Left lung (tissue), 10 donors: ENCODE results near the gene SRGAP2B. TPM values are rescaled to one million over a fixed set of nuclear protein-coding genes. Genes with fewer than 3 reads are reported as not detected.
A peak's percentile ranks its signal among the peaks of the same experiment; 100 is the strongest.
"Not testable (repeated sequence)": the region's sequence is repeated elsewhere in the genome, so short reads cannot be mapped to it uniquely, and the experiment has no call there.

Experiments used
- ATAC-seq: fragments of 200-7000 bp; cut with Tn5 transposase; one replicate; pipeline ENCODE4 v1.9.1; 2020; ENCODE audit warnings: moderate library complexity
- DNase-seq, 4 donors: peaks; one replicate each; pipeline ENCODE4 v3.0.0-alpha.2; 2013 to 2020
- H3K27ac ChIP-seq, 2 donors: fragments of 200-600 bp; sonication (generic) in 1 of 2; one replicate each; pipeline versions ENCODE4 v1.5.0 to v1.8.0; 2020 to 2021
- H3K27me3 ChIP-seq, 2 donors: fragments of 200-600 bp; sonication (generic) in 1 of 2; one replicate each; pipeline versions ENCODE4 v1.5.0 to v1.8.0; 2020 to 2021
- H3K36me3 ChIP-seq, 2 donors: fragments of 200-600 bp; sonication (generic) in 1 of 2; one replicate each; pipeline versions ENCODE4 v1.5.0 to v1.8.0; 2020 to 2021
- H3K4me1 ChIP-seq, 2 donors: fragments of 200-600 bp; one replicate each; pipeline ENCODE4 v1.8.0; 2021
- H3K4me3 ChIP-seq, 2 donors: fragments of 200-600 bp; sonication (generic) in 1 of 2; one replicate each; pipeline versions ENCODE4 v1.5.0 to v1.8.0; 2020 to 2021; ENCODE audit warnings: mild to moderate bottlenecking in 1 of 2
- H3K9me3 ChIP-seq, 2 donors: fragments of 200-600 bp; sonication (generic) in 1 of 2; one replicate each; pipeline versions ENCODE4 v1.5.0 to v1.8.0; 2020 to 2021
- intact Hi-C, 2 donors: fragments of 100-400 bp; cut with DNase I; formaldehyde crosslinking; loops; one replicate each; pipeline versions ENCODE4 v1.11.2 to v1.14.2; 2022
- polyA plus RNA-seq, 6 donors: library from polyadenylated mRNA; unstranded; fragments of 120-200 nt; gene quantifications; one replicate each; pipeline ENCODE4 v1.2.1, GENCODE V29; 2013; ENCODE audit not compliant: insufficient read length in 6 of 6
- total RNA-seq, 2 donors: library from RNA; stranded (reverse); fragmentation: NEBNext Ultra II Directional; extraction: Animal tissue kit (Norgen Biotek cat#: 25700); gene quantifications; one replicate each; pipeline ENCODE4 v1.2.1, GENCODE V29; 2021
- donor health status: DM: no; HTN: yes; CAD: no.
- donor health status: DM: no; HTN: no; CAD: no.

Gene SRGAP2B
- total and polyA plus RNA-seq, 8 donors = 20.1 to 40.1 (median 30.8) TPM

DNA sequence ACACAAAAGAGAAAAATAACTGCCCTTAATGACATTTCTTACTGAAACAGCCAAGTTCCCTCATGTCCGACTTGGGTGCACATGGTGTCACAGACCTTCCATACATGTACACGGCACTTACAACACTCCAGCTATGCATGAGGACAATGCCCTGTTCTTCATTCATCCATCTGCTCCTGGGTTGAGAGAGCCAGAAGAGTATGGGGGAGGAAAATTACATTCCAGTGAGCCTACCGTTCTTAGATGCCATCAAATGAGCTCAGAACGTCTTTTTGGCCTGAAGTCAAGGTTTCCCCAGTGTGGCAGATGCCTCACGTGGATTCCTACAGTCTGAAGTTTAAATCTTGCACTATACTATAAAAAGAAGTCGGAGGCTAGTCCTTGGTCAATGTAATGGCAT is 194.3 kb downstream of the SRGAP2B start:
- H3K9me3 ChIP-seq, DNase-seq, H3K4me3 ChIP-seq, intact Hi-C loops, H3K27me3 ChIP-seq, H3K36me3 ChIP-seq, H3K4me1 ChIP-seq, H3K27ac ChIP-seq, ATAC-seq: not testable (repeated sequence)

GRCh38 chr1:144894454-144895201 is 200.5 kb downstream of the SRGAP2B start:
- ATAC-seq = peak; percentile 83
- H3K27me3 ChIP-seq, H3K9me3 ChIP-seq, H3K4me3 ChIP-seq, intact Hi-C loops, H3K27ac ChIP-seq, DNase-seq, H3K4me1 ChIP-seq, H3K36me3 ChIP-seq: not testable (repeated sequence)

DNA sequence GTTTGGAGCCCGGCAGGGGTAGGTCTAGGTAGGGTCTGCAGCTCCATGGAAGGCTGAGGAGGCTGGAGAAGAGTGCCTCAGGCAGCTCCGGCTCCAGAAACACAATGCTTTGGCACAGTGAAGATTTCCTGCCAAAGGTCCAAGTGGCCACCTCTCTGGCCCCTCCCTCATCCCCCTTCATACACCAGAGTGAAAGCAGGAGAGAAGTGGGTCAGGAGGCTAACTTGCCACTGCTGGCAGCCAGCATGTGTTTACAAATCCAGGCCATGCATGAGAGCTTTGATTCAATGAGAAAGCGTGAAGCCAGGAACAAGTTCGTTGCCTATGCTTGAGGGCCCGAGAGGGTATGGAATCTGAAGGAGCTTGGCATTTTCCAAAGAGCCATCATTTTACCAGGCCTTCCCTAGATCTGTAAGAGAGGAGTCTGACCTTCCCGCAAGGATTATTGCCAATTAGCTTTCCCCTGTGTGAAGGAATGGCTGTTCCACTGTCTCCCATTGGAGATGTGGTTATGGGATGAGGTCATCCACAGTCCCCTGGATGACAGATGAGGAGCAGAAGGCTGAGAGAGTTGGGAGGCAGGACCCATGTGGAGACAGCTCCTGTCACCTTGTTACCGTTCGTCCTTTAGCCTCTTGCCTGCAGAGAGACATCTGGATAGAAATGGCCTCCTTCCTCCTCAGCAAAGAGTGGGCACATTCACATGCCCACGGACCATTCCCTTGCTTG is 201.3 kb downstream of the SRGAP2B start:
- ATAC-seq (peak; percentile 68), DNase-seq (peak in 1 of 4 donors; percentile 16)
- H3K4me1 ChIP-seq, H3K4me3 ChIP-seq, H3K27me3 ChIP-seq, intact Hi-C loops, H3K9me3 ChIP-seq, H3K36me3 ChIP-seq, H3K27ac ChIP-seq: not testable (repeated sequence)

- peak; percentile 56 for ATAC-seq
- not testable (repeated sequence) for H3K9me3 ChIP-seq
These were observed 202.1 kb downstream of the SRGAP2B start for GRCh38 chr1:144893062-144893461.

DNA sequence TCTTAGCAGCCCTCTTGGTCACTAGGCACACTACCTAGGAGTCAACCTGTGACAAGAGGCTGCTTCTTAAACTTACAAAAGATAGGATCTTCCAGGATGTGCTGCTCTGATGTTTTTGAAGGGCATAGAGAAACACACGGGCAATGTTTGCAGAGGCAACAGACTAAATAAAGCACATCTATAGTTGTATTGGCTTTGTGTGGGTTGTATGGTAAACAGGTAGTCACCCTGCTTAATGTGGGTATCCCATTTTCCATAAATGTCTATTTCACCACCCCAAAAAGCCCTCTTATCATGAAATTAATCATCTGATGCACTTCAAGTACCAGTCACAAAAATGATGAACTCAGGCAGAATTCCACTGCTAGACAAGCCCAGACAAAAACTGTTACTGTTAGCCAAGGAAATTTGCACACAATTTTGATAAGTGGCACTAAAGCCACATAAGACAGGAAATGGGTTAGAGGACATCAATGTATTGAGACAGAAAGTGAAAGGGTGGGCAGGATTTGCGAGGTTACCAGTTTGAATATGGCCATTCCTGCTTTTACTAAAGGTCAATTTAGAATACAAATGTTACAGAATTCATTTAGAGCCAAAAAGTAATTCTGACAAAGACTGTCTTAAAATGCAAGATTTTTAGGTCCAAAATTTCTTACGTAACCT is 205.5 kb downstream of the SRGAP2B start:
- H3K27me3 ChIP-seq, H3K36me3 ChIP-seq, ATAC-seq, DNase-seq, H3K4me3 ChIP-seq, H3K27ac ChIP-seq, H3K9me3 ChIP-seq, intact Hi-C loops, H3K4me1 ChIP-seq: not testable (repeated sequence)

More at GRCh38 chr1:144893062-144893461, 202.1 kb downstream of the SRGAP2B start:
- H3K4me1 ChIP-seq, H3K27ac ChIP-seq, H3K4me3 ChIP-seq, intact Hi-C loops, H3K27me3 ChIP-seq, H3K36me3 ChIP-seq, DNase-seq: not testable (repeated sequence)

DNA sequence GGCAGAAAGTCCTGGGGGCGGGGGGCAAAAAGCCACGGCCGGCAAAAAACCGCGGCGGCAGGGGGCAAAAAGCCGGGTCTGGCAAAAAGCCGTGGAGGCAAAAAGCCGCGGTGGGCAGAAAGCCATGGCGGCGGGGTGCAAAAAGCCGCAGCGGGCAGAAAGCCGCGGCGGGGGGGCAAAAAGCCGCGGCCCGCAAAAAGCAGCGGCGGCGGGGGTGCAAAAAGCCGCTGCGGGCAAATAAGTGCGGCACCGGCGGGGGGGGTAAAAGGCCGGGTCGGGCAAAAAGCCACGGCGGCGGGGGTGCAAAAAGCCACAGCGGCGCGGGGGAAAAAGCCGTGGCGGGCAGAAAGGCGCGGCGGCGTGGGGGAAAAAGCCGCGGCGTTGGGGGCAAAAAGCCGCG is 212.1 kb downstream of the SRGAP2B start:
- DNase-seq = peak; percentile 7 to 79 (median 25)
- H3K9me3 ChIP-seq = not testable (repeated sequence)

DNA sequence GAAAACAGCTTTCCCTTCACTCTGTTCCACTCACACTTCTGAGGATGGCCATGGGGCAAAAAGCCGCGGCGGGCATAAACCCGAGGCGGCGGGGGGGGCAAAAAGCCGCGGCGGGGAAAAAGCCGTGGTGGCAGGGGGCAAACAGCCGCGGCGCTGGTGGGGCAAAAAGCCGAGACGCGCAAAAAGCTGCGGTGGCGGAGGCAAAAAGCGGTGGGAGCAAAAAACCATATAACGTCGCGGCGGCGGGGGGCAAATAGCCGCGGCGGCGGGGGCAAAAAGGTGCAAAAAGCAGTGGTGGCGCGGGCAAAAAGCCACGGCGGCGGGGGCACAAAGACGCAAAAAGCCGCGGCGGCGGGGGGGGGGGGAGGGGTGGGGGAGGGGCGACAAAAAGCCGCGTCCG is 212.8 kb downstream of the SRGAP2B start:
- H3K27me3 ChIP-seq, intact Hi-C loops, DNase-seq, H3K4me1 ChIP-seq, H3K4me3 ChIP-seq, ATAC-seq, H3K9me3 ChIP-seq, H3K27ac ChIP-seq, H3K36me3 ChIP-seq: not testable (repeated sequence)

More for the DNA sequence above, 212.1 kb downstream of the SRGAP2B start:
- H3K27ac ChIP-seq, H3K27me3 ChIP-seq, intact Hi-C loops, H3K36me3 ChIP-seq, H3K4me1 ChIP-seq: not testable (repeated sequence)
- peak; percentile 23 for ATAC-seq
- H3K4me3 ChIP-seq = peak overlapping the region; percentile 13 to 43

- H3K4me3 ChIP-seq, intact Hi-C loops, H3K9me3 ChIP-seq, H3K4me1 ChIP-seq, H3K27ac ChIP-seq, H3K36me3 ChIP-seq, ATAC-seq, H3K27me3 ChIP-seq: not testable (repeated sequence)
- DNase-seq = peak in 2 of 4 donors; percentile 4 to 5
These were observed 236.5 kb downstream of the SRGAP2B start for GRCh38 chr1:144858607-144859006.

Other genes with a start within 250 kb of the SRGAP2B start
- under 1 TPM; 0.41 to 0.84 TPM for gene FAM72D, start 646 bp upstream of the SRGAP2B start, total RNA-seq
- 1 to 10 TPM; 2.2 to 3.7 (median 2.8) TPM for gene FAM72D, start 646 bp upstream of the SRGAP2B start, polyA plus RNA-seq
- not detected for gene PPIAL4D, start 146.8 kb upstream of the SRGAP2B start, total RNA-seq
- gene PPIAL4D, start 146.8 kb upstream of the SRGAP2B start, polyA plus RNA-seq = 1 to 10 TPM in 1 of 6 donors, not detected in 5; 1.0 TPM